Natural killer cell treated with Interleukin-12 subunit alpha and Interleukin-12 subunit beta and Interleukin-15 and Interleukin-18, amount 100 ng/mL, for 72 hours (primary cell): Measurements from ENCODE around the gene CAB39L. TPM values are rescaled to one million over a fixed set of nuclear protein-coding genes. Genes with fewer than 3 reads are reported as not detected.

Experiments used
- ATAC-seq, 2 donors: fragments of 150-1000 bp; cut with Tn5 transposase in 1 of 2; sonication (Bioruptor Pico), chemical (Tn5 transposase) in 1 of 2; 2 replicates each; pipeline ENCODE4 v1.10.0; 2021
- DNase-seq: peaks from one replicate; pipeline ENCODE4 v3.0.0; 2022; ENCODE audit warnings: low spot score
- H3K27ac Mint-ChIP-seq, 2 donors: 1 replicate in 1 of 2; 2 replicates in 1 of 2; pipeline ENCODE4 v1.8.0; 2022; ENCODE audit warnings: mixed read lengths in 2 of 2, mild to moderate bottlenecking in 1 of 2, moderate library complexity in 1 of 2
- H3K27me3 Mint-ChIP-seq, 2 donors: 1 replicate in 1 of 2; 2 replicates in 1 of 2; pipeline ENCODE4 v1.8.0; 2022; ENCODE audit warnings: mixed read lengths in 2 of 2
- H3K36me3 Mint-ChIP-seq: one replicate; pipeline ENCODE4 v1.8.0; 2022; ENCODE audit warnings: mixed read lengths
- H3K4me1 Mint-ChIP-seq, 2 donors: 1 replicate in 1 of 2; 2 replicates in 1 of 2; pipeline ENCODE4 v1.8.0; 2022; ENCODE audit warnings: low read depth in 2 of 2, mixed read lengths in 2 of 2, mild to moderate bottlenecking in 1 of 2
- H3K4me3 Mint-ChIP-seq: one replicate; pipeline ENCODE4 v1.8.0; 2022; ENCODE audit warnings: mixed read lengths
- H3K9me3 Mint-ChIP-seq: 2 replicates; pipeline ENCODE4 v1.8.0; 2022; ENCODE audit warnings: mixed read lengths
- total RNA-seq, 2 donors: library from RNA; stranded (reverse); gene quantifications; one replicate each; pipeline ENCODE4 v1.2.3, GENCODE V29; 2022

CAB39L gene
- total RNA-seq, 2 donors from 2014 or later, result 6.4 to 8.1 TPM

DNA sequence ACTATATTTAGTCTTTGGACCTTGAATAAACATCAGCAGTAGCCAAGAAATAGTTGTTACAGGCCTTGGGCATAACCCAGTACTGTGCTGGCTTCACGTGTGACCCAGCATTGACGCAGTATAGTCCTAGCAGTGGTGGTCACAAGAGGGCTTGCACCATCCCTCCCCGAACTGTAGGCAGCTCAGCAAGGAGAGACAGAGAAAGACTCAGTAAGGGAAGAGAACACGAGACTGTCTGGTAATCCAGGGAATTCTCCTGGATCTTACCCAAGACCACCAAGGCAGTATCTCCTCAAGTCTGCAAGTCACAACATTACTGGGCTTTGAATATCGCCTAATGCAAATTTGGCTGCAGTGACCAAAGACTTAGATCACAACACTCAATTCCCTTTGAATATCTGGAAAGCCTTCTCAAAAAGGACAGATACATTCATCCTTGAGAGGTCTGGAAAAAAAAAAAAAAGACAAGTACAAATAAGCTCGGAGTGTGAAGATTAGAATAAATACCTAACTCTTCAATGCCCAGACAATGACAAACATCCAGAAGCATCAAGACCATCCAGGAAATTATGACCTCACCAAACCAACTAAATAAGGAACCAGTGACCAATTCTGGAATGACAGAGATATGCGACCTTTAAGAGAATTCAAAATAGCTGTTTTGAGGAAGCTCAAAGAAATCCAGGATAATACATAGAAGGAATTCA lies 39.7 kb downstream of the CAB39L start:
- Mint-ChIP-seq H3K27me3 (no peaks in the 10 kb centered on the region), H3K4me3 (no peak overlapping the region), H3K27ac (no peak overlapping the region), H3K4me1 (peaks cover 4 to 8% of the 10 kb centered on the region in 2 donors), H3K9me3 (peaks cover 16% of the 10 kb centered on the region), H3K36me3 (peaks cover 25% of the 10 kb centered on the region)
- DNase-seq (no peak), ATAC-seq (no peak)

DNA sequence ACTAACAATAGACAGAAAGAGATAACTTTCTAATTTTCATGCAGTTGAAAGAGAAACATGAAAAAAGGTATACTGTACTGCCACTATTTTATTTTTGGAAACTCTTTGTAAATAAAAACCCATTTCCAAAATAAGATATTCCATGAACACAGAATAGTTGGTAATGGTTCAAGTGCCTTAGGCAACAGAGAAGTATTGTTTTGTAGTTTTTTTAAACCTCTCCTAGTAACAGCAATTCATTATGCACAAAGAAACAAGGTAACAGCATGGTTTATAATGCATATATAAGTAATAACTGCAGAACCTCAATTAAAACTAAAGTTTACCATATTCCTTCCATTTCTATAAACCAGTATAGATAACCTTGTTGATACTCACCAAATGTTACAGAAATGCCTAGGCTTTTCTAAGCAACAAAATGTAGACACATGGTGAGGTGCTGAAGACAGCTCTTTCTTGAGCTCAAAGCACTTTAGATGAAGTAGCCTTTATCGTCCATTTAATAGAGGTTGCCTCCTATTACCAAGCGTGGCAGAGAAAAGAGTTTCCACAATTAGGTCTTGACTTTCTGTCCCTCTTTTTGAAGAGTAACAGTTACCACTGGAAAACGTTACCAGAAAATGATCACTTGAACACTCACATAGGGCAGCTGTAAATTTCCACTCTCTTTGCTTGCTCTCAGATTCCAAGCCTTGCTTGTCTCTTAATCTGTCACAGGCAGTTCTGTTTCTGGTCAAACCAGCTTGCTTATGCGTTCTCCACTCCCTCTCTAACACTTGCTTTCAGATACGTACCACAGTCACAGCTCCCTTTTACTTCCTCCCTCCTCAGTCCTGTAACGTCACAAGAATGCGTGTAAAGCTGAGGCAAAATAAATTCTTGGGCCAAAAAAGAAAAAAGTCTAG lies 42.9 kb downstream of the CAB39L start:
- ATAC-seq (no peak), DNase-seq (no peak)
- Mint-ChIP-seq H3K27me3 (no peaks in the 10 kb centered on the region), H3K4me3 (peak overlapping the region; percentile 12), H3K4me1 (peaks cover 4 to 8% of the 10 kb centered on the region in 2 donors), H3K36me3 (peaks cover 25% of the 10 kb centered on the region), H3K27ac (no peak overlapping the region), H3K9me3 (peaks cover 16% of the 10 kb centered on the region)

DNA sequence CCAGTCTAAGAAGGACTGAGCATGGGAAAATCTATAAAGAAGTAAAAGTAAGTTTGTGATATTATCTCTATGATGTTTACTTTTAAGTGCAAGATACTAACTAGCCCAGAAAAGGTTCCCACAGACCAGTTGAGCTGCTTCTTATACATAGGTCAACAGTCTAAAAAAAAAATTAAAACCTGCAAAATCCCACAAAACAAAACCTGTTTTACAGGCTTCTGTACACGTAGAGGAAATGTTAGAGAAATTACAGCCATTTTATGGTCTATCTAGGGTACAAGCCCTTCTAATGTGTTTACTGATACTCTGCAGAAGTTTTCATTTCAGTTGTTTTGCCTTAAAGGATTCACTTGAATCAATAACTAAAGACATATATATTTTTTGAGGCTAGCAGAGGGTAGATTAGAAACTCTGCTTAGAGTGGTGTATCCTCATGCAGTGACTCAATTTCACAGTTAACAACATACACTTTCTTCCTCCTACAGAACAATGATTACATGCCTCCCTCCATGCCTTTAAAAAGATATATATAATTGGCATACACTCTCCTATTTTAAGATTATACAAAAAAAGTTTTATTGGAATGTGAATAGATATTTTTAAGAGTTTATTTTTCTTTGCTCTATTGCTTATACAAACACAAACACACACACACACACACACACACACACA lies 43.9 kb downstream of the CAB39L start:
- ATAC-seq (no peak), DNase-seq (no peak)
- no peak overlapping the region for H3K27ac Mint-ChIP-seq
- H3K36me3 Mint-ChIP-seq, result peaks cover 16% of the 10 kb centered on the region
- peaks cover 4 to 8% of the 10 kb centered on the region in 2 donors for H3K4me1 Mint-ChIP-seq
- no peak overlapping the region for H3K4me3 Mint-ChIP-seq
- H3K9me3 Mint-ChIP-seq, result peaks cover 8% of the 10 kb centered on the region
- no peaks in the 10 kb centered on the region for H3K27me3 Mint-ChIP-seq

DNA sequence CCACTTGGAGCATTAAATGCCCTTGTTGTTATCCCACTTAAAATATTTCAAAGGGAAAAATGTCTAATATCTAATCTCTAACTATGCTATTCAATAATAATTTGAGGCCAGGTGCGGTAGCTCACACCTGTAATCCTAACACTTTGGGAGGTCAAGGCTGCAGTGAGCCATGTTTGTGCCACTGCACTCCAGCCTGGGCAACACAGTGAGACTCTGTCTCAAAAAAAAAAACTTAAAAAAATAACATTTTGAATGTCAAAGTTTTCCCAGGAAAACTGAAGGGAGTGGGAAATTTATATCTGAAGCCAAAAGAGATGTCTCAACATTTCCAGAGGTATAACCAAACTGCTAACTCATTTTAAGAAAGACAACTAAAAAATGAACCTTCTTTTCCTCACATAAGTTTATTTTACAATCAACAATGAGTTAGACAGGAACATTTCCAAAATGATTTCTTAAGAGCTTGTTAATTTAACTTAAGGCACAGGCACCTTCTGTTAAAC lies 47.9 kb downstream of the CAB39L start:
- DNase-seq (no peak), ATAC-seq (no peak)
- Mint-ChIP-seq H3K9me3 (no peaks in the 10 kb centered on the region), H3K4me3 (no peak overlapping the region), H3K4me1 (no peaks in the 10 kb centered on the region), H3K27me3 (no peaks in the 10 kb centered on the region), H3K36me3 (peaks cover 2% of the 10 kb centered on the region), H3K27ac (no peak overlapping the region)

DNA sequence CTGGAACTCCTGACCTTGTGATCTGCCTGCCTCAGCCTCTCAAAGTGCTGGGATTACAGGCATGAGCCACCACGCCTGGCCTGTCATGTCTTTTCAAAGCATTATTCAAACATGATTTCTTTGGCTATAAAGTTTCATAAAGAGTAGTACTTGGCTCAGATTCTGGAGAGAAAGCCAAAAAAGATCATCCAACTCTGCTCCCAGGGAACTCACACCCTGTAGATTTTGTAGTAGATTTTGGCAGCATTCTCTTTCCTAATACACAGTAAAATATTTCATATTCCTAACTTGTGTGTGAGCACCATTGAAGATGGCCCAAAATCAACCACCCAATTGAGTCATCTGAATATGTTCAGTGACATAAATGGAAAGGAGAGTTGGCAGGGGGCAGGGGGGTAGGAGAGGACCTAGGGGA lies 48.4 kb downstream of the CAB39L start:
- Mint-ChIP-seq H3K4me3 (no peak overlapping the region), H3K4me1 (no peaks in the 10 kb centered on the region), H3K36me3 (peaks cover 4% of the 10 kb centered on the region), H3K27me3 (no peaks in the 10 kb centered on the region), H3K9me3 (no peaks in the 10 kb centered on the region), H3K27ac (no peak overlapping the region)
- no peak for ATAC-seq
- DNase-seq, result no peak

DNA sequence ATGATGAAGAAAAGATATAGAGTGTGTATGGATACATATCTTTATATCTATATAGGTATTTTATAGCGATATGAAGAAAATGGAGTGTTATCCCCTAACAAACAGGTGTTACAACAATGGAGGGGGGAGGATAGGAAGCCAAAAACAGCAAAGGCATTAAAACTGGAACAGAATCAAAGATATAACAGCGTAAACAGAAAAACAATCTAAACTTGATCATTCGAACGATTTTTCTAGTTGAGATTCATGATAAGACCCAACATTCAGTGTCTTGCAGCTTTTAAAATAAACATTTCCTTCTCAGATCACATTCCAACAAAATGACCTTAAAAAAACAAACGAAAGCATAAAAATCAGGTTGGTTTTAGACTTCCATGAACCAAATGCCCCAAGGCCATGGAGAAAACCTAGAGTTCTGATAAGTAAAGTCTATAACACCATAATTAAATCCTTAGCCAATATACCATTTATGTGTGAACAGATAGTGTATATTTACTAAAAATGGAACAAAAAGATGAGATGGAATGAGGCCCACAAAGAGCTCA lies 55.7 kb downstream of the CAB39L start:
- Mint-ChIP-seq H3K9me3 (no peaks in the 10 kb centered on the region), H3K4me3 (no peak overlapping the region), H3K4me1 (no peaks in the 10 kb centered on the region), H3K27me3 (no peaks in the 10 kb centered on the region), H3K27ac (no peak overlapping the region), H3K36me3 (peaks cover 4% of the 10 kb centered on the region)
- ATAC-seq, result no peak
- no peak for DNase-seq

DNA sequence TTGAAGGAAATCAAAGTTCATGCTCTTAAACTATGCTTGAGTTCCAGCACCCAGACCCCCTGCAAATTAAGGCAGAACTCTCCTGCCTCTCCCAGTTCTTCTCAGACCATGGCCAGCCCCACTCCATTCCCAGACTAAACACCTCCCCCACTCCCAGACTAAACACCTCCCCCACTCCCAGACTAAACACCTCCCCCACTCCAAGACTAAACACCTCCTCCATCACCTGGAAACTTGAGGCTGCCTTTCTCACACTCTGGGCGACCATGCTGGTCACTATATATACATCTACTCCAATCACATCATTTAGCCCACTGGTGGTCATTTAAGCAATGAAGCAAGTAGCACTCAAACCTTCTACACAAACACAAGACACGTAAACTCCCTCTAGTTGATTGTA lies 57.2 kb downstream of the CAB39L start:
- Mint-ChIP-seq H3K36me3 (peaks cover 4% of the 10 kb centered on the region), H3K4me3 (no peak overlapping the region)

DNA sequence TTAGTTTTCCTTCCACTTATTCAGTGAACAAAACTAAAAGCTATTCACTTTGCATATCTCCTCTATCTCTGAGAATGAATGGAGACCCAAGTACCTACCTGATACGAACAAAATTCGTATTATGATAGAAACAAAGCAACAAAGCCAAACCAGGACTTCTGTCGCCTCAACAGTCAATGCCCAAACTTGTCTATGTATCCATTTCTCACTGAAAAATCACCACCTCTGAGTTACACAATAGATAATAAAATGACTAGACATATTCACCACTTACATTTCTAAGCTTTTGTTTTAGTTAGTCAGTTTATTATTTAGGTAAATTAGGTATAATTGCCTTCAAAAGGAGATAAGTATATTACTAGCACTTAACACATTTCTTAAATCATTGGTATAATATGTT lies 67.7 kb downstream of the CAB39L start:
- DNase-seq (no peak), ATAC-seq (no peak)
- H3K27me3 Mint-ChIP-seq, result no peaks in the 10 kb centered on the region
- no peaks in the 10 kb centered on the region for H3K9me3 Mint-ChIP-seq
- H3K36me3 Mint-ChIP-seq, result no peaks in the 10 kb centered on the region
- H3K4me1 Mint-ChIP-seq, result no peaks in the 10 kb centered on the region
- no peak overlapping the region for H3K4me3 Mint-ChIP-seq
- no peak overlapping the region for H3K27ac Mint-ChIP-seq

More for the DNA sequence above, 57.2 kb downstream of the CAB39L start:
- Mint-ChIP-seq H3K4me1 (no peaks in the 10 kb centered on the region), H3K27ac (no peak overlapping the region), H3K27me3 (no peaks in the 10 kb centered on the region), H3K9me3 (no peaks in the 10 kb centered on the region)
- DNase-seq (no peak), ATAC-seq (no peak)

DNA sequence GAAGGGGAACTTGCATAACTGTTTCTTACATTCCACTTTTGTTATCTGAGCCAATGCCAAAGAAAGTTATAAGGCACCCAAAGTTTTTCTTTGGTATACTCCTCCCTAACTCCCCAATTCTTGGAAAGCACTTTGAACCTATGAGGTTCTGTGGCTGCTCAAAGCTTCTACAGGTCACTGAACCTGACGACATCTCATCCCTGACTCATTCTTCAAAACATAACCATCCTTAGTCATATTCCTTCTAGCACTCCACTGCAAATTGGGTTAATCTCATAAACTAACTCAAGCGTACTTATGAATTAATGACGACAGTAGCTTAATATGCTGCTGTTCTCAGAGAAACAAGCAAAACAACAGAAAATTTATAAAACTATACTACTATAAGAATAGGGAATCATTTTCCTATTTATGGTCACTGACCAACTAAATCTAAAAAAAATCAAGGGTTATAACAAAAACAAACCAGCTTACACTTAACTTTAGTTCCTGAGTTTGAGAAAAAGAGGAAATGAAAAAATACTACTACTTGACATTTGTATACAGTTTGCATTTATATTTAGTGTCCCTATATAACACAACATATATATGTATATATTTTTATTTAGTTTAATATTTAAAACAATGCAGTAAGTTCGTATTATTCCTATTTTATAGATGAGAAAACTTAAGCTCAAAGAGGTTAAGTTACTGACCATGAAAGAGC lies 69.1 kb downstream of the CAB39L start:
- H3K27ac Mint-ChIP-seq, result no peak overlapping the region

DNA sequence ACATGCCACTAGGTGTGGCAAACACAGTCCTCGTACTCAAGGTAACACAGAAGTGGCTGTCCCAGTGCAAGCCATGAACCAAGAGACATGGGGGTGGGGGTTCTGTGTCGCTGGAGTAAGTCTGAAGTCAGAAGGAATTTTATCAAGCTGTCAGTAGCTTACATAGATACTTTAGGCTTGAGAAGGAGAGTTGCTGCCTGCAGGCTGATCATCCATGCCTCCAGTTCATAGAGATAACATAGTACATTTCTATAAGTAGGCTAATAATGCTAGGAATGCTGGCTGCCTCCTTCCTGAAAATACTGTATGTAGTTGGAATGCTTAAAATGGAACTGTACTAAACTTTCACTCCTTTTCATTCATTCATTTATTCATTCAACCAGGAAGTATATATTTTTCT lies 70.1 kb downstream of the CAB39L start:
- H3K4me3 Mint-ChIP-seq, result no peak overlapping the region
- ATAC-seq (no peak), DNase-seq (no peak)
- no peaks in the 10 kb centered on the region for H3K4me1 Mint-ChIP-seq
- no peaks in the 10 kb centered on the region for H3K27me3 Mint-ChIP-seq
- no peak overlapping the region for H3K27ac Mint-ChIP-seq
- no peaks in the 10 kb centered on the region for H3K9me3 Mint-ChIP-seq
- H3K36me3 Mint-ChIP-seq, result no peaks in the 10 kb centered on the region

More for the DNA sequence above, 69.1 kb downstream of the CAB39L start:
- Mint-ChIP-seq H3K4me1 (no peaks in the 10 kb centered on the region), H3K4me3 (no peak overlapping the region), H3K27me3 (no peaks in the 10 kb centered on the region), H3K9me3 (no peaks in the 10 kb centered on the region), H3K36me3 (no peaks in the 10 kb centered on the region)
- ATAC-seq (no peak), DNase-seq (no peak)

DNA sequence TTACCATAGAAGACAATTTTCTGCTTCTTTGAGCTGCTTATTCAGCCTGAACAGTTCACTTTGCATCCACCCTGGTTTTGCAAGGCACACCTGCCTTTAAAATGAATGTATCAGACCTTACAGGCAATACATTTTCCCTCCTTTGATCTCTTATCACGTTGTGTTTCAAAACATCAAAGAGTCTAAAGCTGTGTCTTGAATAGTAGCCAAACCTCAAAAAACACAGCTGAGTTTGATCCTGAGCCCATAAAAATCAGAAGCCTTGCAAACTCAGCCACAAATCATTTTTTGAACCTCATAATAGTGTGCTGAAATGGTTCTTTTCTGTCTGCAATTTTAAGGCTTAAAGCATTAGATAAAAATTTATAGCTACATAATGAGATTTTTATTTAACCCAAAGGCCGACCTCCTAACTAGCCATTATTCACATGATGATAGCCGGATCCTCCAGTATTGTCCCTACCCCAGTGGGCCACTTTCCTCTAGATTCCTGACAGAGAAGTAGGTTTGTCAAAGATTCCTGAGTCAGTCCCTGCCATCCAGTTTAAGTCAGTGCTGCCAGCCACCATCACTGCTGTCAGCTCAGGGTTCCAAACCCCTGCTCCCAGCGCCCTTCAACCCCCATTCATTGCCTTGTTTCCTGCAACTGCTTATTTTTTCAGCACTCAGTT lies 71.8 kb downstream of the CAB39L start:
- ATAC-seq (no peak), DNase-seq (no peak)
- Mint-ChIP-seq H3K27ac (no peak overlapping the region), H3K36me3 (no peaks in the 10 kb centered on the region), H3K27me3 (no peaks in the 10 kb centered on the region), H3K4me3 (no peak overlapping the region), H3K4me1 (no peaks in the 10 kb centered on the region), H3K9me3 (no peaks in the 10 kb centered on the region)

DNA sequence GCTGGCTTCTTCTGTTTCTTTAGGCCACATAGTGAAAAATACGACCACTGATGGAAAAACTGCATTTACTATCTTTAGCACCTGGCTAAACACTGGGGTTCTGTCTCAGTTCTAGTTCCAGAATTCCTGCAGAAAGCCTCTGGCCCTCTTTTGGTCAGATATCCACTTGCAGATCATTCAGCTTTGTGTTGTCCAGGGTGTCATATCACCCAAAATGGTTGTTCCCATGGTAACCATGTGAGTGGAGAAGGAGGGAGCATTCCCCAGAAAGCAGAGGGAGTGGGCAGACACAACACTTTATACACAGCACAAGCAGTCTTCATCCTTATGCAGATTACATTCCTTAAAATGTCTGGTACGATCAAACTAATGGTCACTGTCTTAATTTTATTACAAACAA lies 73.5 kb downstream of the CAB39L start:
- no peak for DNase-seq
- H3K9me3 Mint-ChIP-seq, result no peaks in the 10 kb centered on the region
- H3K27ac Mint-ChIP-seq, result no peak overlapping the region
- H3K36me3 Mint-ChIP-seq, result no peaks in the 10 kb centered on the region
- H3K27me3 Mint-ChIP-seq, result no peaks in the 10 kb centered on the region
- H3K4me3 Mint-ChIP-seq, result no peak overlapping the region
- H3K4me1 Mint-ChIP-seq, result no peaks in the 10 kb centered on the region
- ATAC-seq, result no peak

DNA sequence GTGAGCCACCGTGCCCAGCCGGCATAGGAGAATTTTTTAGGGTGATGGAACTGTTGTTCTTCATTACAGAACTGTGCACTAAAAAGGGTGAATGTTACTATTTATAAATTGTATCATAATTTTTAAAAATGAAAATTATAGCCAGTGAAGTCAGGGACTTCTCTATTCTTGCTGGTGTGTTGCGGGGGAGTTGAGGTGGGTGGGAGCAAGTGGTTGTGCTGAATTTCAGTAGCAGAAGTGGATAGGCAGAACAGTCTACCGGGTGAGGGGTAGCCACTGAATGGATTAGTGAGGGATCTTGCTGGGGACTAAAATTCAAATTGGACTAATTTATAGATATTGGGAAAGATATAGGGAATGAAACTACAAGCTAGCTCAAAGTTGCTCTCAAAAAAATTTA lies 74.0 kb downstream of the CAB39L start:
- Mint-ChIP-seq H3K9me3 (no peaks in the 10 kb centered on the region), H3K4me1 (no peaks in the 10 kb centered on the region), H3K4me3 (no peak overlapping the region), H3K27me3 (no peaks in the 10 kb centered on the region), H3K27ac (no peak overlapping the region), H3K36me3 (peaks cover 4% of the 10 kb centered on the region)
- DNase-seq (no peak), ATAC-seq (no peak)
